Measurements from ENCODE around the gene DDR2.

GRCh38 chr1:162724583-162725120, 92.4 kb downstream of the DDR2 start:
- TF ChIP-seq CTCF (IDR thresholded peaks at IDR 0.05; ENCODE audit: low read depth, low read length) (no peak), EZH2phosphoT487 (IDR thresholded peaks at IDR 0.05; ENCODE audit: low read depth) (no peak)

Data from OCI-LY3 (cell line).